A673 (cell line): ENCODE data around the gene EXOC4. TPM values are rescaled to one million over a fixed set of nuclear protein-coding genes. Genes with fewer than 3 reads are reported as not detected.

Source experiments
- BruUV-seq: library from RNA; stranded (reverse); fragments of 400-500 nt; replicated peaks from 2 replicates; lab custom pipeline; 2021; lab: Mats Ljungman, UMichigan
- CTCF ChIA-PET: fragments of 300-600 bp; sonication (Branson Sonifier 250); formaldehyde crosslinking; loops from one replicate; lab custom pipeline; 2022; ENCODE audit warnings: antibody characterized with exemption; lab: Charles Lee
- POLR2A ChIA-PET: fragments of 300-600 bp; sonication (Branson Sonifier 250); formaldehyde crosslinking; loops from one replicate; lab custom pipeline; 2022; ENCODE audit warnings: antibody characterized with exemption; ENCODE audit not compliant: low non-redundant PET; lab: Charles Lee
- DNase-seq: peaks from one replicate; pipeline ENCODE4 v3.0.0-alpha.2; 2015; ENCODE audit warnings: low spot score
- H3K27ac ChIP-seq: fragments of 200-600 bp; sonication (generic); 2 replicates; pipeline ENCODE4 v1.5.1; 2016; ENCODE audit warnings: mixed run types, low read depth, mild to moderate bottlenecking, mixed read lengths, antibody characterized with exemption, low read length; ENCODE audit not compliant: poor library complexity, severe bottlenecking
- H3K27me3 ChIP-seq: fragments of 200-600 bp; sonication (generic); replicated peaks from 2 replicates; pipeline ENCODE4 v1.6.1; 2017; ENCODE audit warnings: mixed run types, low read depth, mild to moderate bottlenecking, mixed read lengths, antibody characterized with exemption, low read length; ENCODE audit not compliant: insufficient read depth, poor library complexity
- H3K36me3 ChIP-seq: fragments of 200-600 bp; sonication (generic); 2 replicates; pipeline ENCODE4 v1.6.1; 2016; ENCODE audit warnings: mixed run types, mild to moderate bottlenecking, mixed read lengths, antibody characterized with exemption, low read length; ENCODE audit not compliant: insufficient read depth, poor library complexity, severe bottlenecking
- H3K4me1 ChIP-seq: fragments of 200-600 bp; sonication (generic); 2 replicates; pipeline ENCODE4 v1.6.1; 2017; ENCODE audit warnings: mixed run types, mild to moderate bottlenecking, mixed read lengths, antibody characterized with exemption, low read length; ENCODE audit not compliant: insufficient read depth, poor library complexity, severe bottlenecking
- H3K4me3 ChIP-seq: fragments of 200-600 bp; sonication (generic); 2 replicates; pipeline ENCODE4 v1.5.1; 2016; ENCODE audit warnings: low read depth, mixed run types, mild to moderate bottlenecking, mixed read lengths, low read length; ENCODE audit not compliant: poor library complexity, severe bottlenecking
- H3K9me3 ChIP-seq: fragments of 200-600 bp; sonication (generic); 2 replicates; pipeline ENCODE4 v1.6.1; 2016; ENCODE audit warnings: mixed run types, low read depth, mild to moderate bottlenecking, mixed read lengths, antibody characterized with exemption, low read length; ENCODE audit not compliant: poor library complexity, severe bottlenecking
- CTCF ChIP-seq: fragments of 300-800, 200-600 bp; sonication (generic); conservative IDR thresholded peaks from 2 replicates; pipeline ENCODE4 v1.5.1; 2017; ENCODE audit warnings: low read depth, mild to moderate bottlenecking, antibody characterized with exemption, low read length, moderate library complexity, mixed read lengths
- EZH2 ChIP-seq: fragments of 200-600 bp; sonication (generic); IDR thresholded peaks from 2 replicates; pipeline ENCODE4 v1.6.1; 2017; ENCODE audit warnings: borderline replicate concordance, low read depth, mild to moderate bottlenecking, mixed read lengths, antibody characterized with exemption, low read length; ENCODE audit not compliant: poor library complexity, severe bottlenecking
- intact Hi-C: fragments of 100-400 bp; cut with micrococcal nuclease; formaldehyde crosslinking; loops from one replicate; pipeline ENCODE4 v1.10.0; 2022; ENCODE audit not compliant: unreplicated experiment
- total RNA-seq: library from RNA; stranded (reverse); gene quantifications from 2 replicates; pipeline ENCODE4 v1.2.3, GENCODE V29; 2021

Gene EXOC4
- total RNA-seq, 1 experiment from 2014 or later, result 66.1 TPM

DNA sequence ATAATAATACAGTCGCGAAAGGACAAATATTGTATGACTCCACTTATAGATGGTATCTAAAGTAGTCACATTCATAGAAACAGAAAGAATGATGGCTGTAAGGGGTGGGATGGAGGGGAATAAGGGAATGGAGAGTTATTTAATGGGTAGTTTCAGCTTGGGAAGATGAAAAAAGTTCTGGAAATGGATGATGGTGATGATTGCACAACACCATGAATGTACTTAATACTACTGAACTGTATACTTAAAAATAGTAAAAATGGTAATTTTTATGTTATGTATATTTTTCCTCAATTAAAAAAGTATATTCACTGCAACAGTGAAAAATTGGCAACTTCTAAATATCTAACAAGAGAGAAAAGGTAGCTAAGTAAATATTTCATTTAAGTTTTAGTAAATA lies 265.8 kb downstream of the EXOC4 start:
- intact Hi-C loops, result no loop called here
- no TSS peak for BruUV-seq
- Histone ChIP-seq H3K27me3 (no peaks in the 10 kb centered on the region), H3K27ac (no peak overlapping the region), H3K4me1 (no peaks in the 10 kb centered on the region), H3K9me3 (no peaks in the 10 kb centered on the region), H3K4me3 (no peak overlapping the region), H3K36me3 (no peaks in the 10 kb centered on the region)
- CTCF ChIA-PET, result no interaction called here
- TF ChIP-seq EZH2, result no peak
- TF ChIP-seq CTCF, result no peak
- DNase-seq, result no peak
- POLR2A ChIA-PET, result no interaction called here

- ChIA-PET POLR2A (no interaction called here), CTCF (no interaction called here)
- Histone ChIP-seq H3K9me3 (no peaks in the 10 kb centered on the region), H3K4me3 (no peak overlapping the region), H3K27ac (no peak overlapping the region), H3K27me3 (no peaks in the 10 kb centered on the region), H3K4me1 (no peaks in the 10 kb centered on the region), H3K36me3 (no peaks in the 10 kb centered on the region)
- no TSS peak for BruUV-seq
- no peak for DNase-seq
- intact Hi-C loops, result no loop called here
- TF ChIP-seq EZH2 (no peak), CTCF (no peak)
Measured at GRCh38 chr7:133520248-133520647, 267.4 kb downstream of the EXOC4 start.

- TF ChIP-seq CTCF (no peak), EZH2 (no peak)
- CTCF ChIA-PET, result no interaction called here
- no peak for DNase-seq
- Histone ChIP-seq H3K27ac (no peak overlapping the region), H3K4me3 (no peak overlapping the region), H3K9me3 (no peaks in the 10 kb centered on the region), H3K4me1 (no peaks in the 10 kb centered on the region), H3K27me3 (no peaks in the 10 kb centered on the region), H3K36me3 (no peaks in the 10 kb centered on the region)
- intact Hi-C loops, result no loop called here
- BruUV-seq, result no TSS peak
- POLR2A ChIA-PET, result no interaction called here
Measured at GRCh38 chr7:133522501-133522900, 269.6 kb downstream of the EXOC4 start.
